A549 (cell line): ENCODE results near the gene MT1H. TPM values are rescaled to one million over a fixed set of nuclear protein-coding genes. Genes with fewer than 3 reads are reported as not detected.

ENCODE experiments used
- ATAC-seq, 2 experiments: fragments of 200-7000 bp in 1 of 2; fragments of >200 bp in 1 of 2; cut with Nextera tagmentation in 1 of 2; cut with Tn5 transposase in 1 of 2; 3 replicates each; pipeline versions ENCODE4 v1.8.0 to v1.9.1; 2018 to 2020; ENCODE audit warnings: mild to moderate bottlenecking in 1 of 2, moderate library complexity in 1 of 2
- CTCF ChIA-PET: fragments of 300-600 bp; sonication (Branson Sonifier 250); formaldehyde crosslinking; extraction: SDS; loops from one replicate; lab custom pipeline; 2021; ENCODE audit warnings: antibody characterized with exemption, inconsistent platforms; lab: Yijun Ruan, JAX
- POLR2A ChIA-PET: fragments of 350-600 bp; formaldehyde crosslinking; extraction: SDS; loops from one replicate; lab custom pipeline; 2021; ENCODE audit warnings: antibody characterized with exemption, inconsistent platforms; lab: Yijun Ruan, JAX
- DNase-seq, 2 experiments: peaks; one replicate each; pipeline versions ENCODE4 v3.0.0 to v3.0.0-alpha.2; 2011 to 2016; ENCODE audit warnings: low read depth in 1 of 2, low spot score in 1 of 2
- FAIRE-seq: peaks from 2 replicates; lab custom pipeline; 2011; peaks lifted over from hg19 to GRCh38; lab: Jason Lieb, UNC
- H3K27ac ChIP-seq, 2 experiments: fragments of >200 bp; sonication (Bioruptor Twin); formaldehyde crosslinking; 3 replicates each; pipeline ENCODE4 v1.5.1; 2016 to 2017
- H3K4me1 ChIP-seq: fragments of >200 bp; sonication (Bioruptor Twin); formaldehyde crosslinking; 3 replicates; pipeline ENCODE4 v1.6.1; 2016
- H3K4me2 ChIP-seq: fragments of >200 bp; sonication (Bioruptor Twin); formaldehyde crosslinking; 3 replicates; pipeline ENCODE4 v1.6.1; 2016
- H3K4me3 ChIP-seq: fragments of >200 bp; sonication (Bioruptor Twin); formaldehyde crosslinking; 3 replicates; pipeline ENCODE4 v1.5.1; 2016
- H3K9me3 ChIP-seq: fragments of >200 bp; sonication (Bioruptor Twin); formaldehyde crosslinking; 3 replicates; pipeline ENCODE4 v1.6.1; 2016
- CBX8 ChIP-seq: fragments of 200-600 bp; sonication (generic); IDR thresholded peaks from 2 replicates; pipeline ENCODE4 v1.6.1; 2016
- CHD4 ChIP-seq: fragments of 200-600 bp; sonication (generic); IDR thresholded peaks from 2 replicates; pipeline ENCODE4 v1.6.1; 2016; ENCODE audit warnings: antibody characterized with exemption, mild to moderate bottlenecking, borderline replicate concordance
- EP300 ChIP-seq, 2 experiments: fragments of >200 bp; sonication (Bioruptor Twin); formaldehyde crosslinking; IDR thresholded peaks; 2 replicates in 1 of 2; 3 replicates in 1 of 2; pipeline ENCODE4 v1.6.1; 2016 to 2017
- HMGXB4 ChIP-seq: fragments of 250-450 bp; sonication (Bioruptor Pico); IDR thresholded peaks from 2 replicates; pipeline ENCODE4 v1.5.0; 2021; ENCODE audit warnings: mild to moderate bottlenecking, moderate library complexity, borderline replicate concordance
- JUNB ChIP-seq: fragments of >200 bp; sonication (Bioruptor Twin); formaldehyde crosslinking; IDR thresholded peaks from 2 replicates; pipeline ENCODE4 v1.6.1; 2016
- MYC ChIP-seq: IDR thresholded peaks from 2 replicates; pipeline ENCODE4 v1.6.1; 2012; ENCODE audit warnings: mild to moderate bottlenecking, inconsistent platforms, low read length, improper control_type of control experiment, borderline replicate concordance
- NR3C1 ChIP-seq: fragments of >200 bp; sonication (Bioruptor Twin); formaldehyde crosslinking; IDR thresholded peaks from 3 replicates; pipeline ENCODE4 v1.6.1; 2017
- PBX3 ChIP-seq: IDR thresholded peaks from 2 replicates; pipeline ENCODE4 v1.6.1; 2012
- POLR2A ChIP-seq: IDR thresholded peaks from 2 replicates; pipeline ENCODE4 v1.6.1; 2012; ENCODE audit warnings: mild to moderate bottlenecking, low read length
- RARB ChIP-seq: fragments of 250-450 bp; sonication (Bioruptor Pico); IDR thresholded peaks from 2 replicates; pipeline ENCODE4 v1.8.0; 2021; ENCODE audit warnings: mild to moderate bottlenecking, moderate library complexity
- REST ChIP-seq: fragments of 200-600 bp; sonication (generic); IDR thresholded peaks from 2 replicates; pipeline ENCODE4 v1.6.1; 2016; ENCODE audit warnings: antibody characterized with exemption, mild to moderate bottlenecking, moderate library complexity
- RFX5 ChIP-seq: fragments of 450-650 bp; IDR thresholded peaks from 2 replicates; pipeline ENCODE4 v1.7.1; 2014; ENCODE audit warnings: antibody characterized with exemption, mild to moderate bottlenecking, moderate library complexity
- SMC3 ChIP-seq: fragments of >200 bp; sonication (Bioruptor Twin); formaldehyde crosslinking; IDR thresholded peaks from 3 replicates; pipeline ENCODE4 v1.6.1; 2018; ENCODE audit warnings: inconsistent platforms
- SREBF2 ChIP-seq: fragments of 450-650 bp; IDR thresholded peaks from 2 replicates; pipeline ENCODE4 v1.6.1; 2014; ENCODE audit warnings: mild to moderate bottlenecking, moderate library complexity
- USF2 ChIP-seq: fragments of 450-650 bp; IDR thresholded peaks from 2 replicates; pipeline ENCODE4 v1.6.1; 2014; ENCODE audit warnings: antibody characterized with exemption
- WGBS: methylation state at CpG from one replicate; pipeline ENCODE4 v1.1.6; 2017; ENCODE audit errors: missing lambda C conversion rate; 5-methylcytosine and 5-hydroxymethylcytosine counted together
- polyA plus RNA-seq, 4 experiments: library from polyadenylated mRNA; depleted of rRNA in 3 of 4; stranded (reverse); fragments of >200 nt; fragmentation: RNase III in 1 of 4; extraction: RNeasy Plus Mini Kit Qiagen cat#74134 plus additional on column Dnase treatment in 1 of 4; gene quantifications; 2 replicates in 3 of 4; 3 replicates in 1 of 4; pipeline ENCODE4 v1.2.3, GENCODE V29; 2011 to 2017
- TF ChIP-seq, protein P1 (sequence below): IDR thresholded peaks from 2 replicates; pipeline ENCODE4 v1.6.1; 2012

The MT1H gene
- polyA plus RNA-seq, 2 of the 4 experiments (the other 2 are of a cell fraction), result not detected

GRCh38 chr16:56636616-56637413, 32.8 kb upstream of the MT1H start:
- CTCF ChIA-PET, result interaction anchor here (7.2 to 25.6 kb wide), 2 partner anchors 27 to 66 kb away, joined by 36 to 340 read pairs; partner anchors contain the start of gene MT2A
- no peak for ATAC-seq

GRCh38 chr16:56637814-56638750, 31.5 kb upstream of the MT1H start, which contains the start of gene MT1A:
MT1A (plus strand) TSS chr16:56638666; CDS start chr16:56638739, 73 bp downstream.
- ChIA-PET POLR2A (interaction anchor here (0.9 kb wide), 1 partner anchor 45 kb away, joined by 3 read pairs; no protein-coding TSS in a partner anchor), CTCF (interaction anchor here (1.2 to 25.6 kb wide), 3 partner anchors 13 to 64 kb away, joined by 3 to 340 read pairs (median 36); partner anchors contain the start of genes MT1E and MT2A)
- Histone ChIP-seq H3K4me3 (peak within 1 kb of the TSS; percentile 43), H3K4me1 (0 out of 3 replicates have a peak, but pooled peaks cover 3% of the 10 kb centered on the region), H3K4me2 (peak within 1 kb of the TSS; percentile 71), H3K27ac (peak within 1 kb of the TSS; percentile 51 to 83; a peak in 5 of 6 replicates), H3K9me3 (no peaks in the 10 kb centered on the region)
- peak; percentile 68 to 77; a peak in 5 of 6 replicates for ATAC-seq
- no peak for TF ChIP-seq SREBF2
- peak; percentile 45 for TF ChIP-seq POLR2A
- TF ChIP-seq, protein P1, sequence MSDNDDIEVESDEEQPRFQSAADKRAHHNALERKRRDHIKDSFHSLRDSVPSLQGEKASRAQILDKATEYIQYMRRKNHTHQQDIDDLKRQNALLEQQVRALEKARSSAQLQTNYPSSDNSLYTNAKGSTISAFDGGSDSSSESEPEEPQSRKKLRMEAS, result peak; percentile 48; the same call in 1 of the 2 replicates
- no peak for TF ChIP-seq CHD4
- no peak for TF ChIP-seq EP300 (IDR thresholded peaks at IDR 0.05)
- no peak for TF ChIP-seq NR3C1
- 48% methylated on average over 60 of the region's 68 CpGs for WGBS
- DNase-seq, result peak; percentile 23 to 40
- no peak for FAIRE-seq

More at GRCh38 chr16:56636616-56637413, 32.8 kb upstream of the MT1H start:
- no peak overlapping the region for H3K4me3 ChIP-seq
- POLR2A ChIA-PET, result interaction anchor here (1.4 kb wide), 1 partner anchor 46 kb away, joined by 4 read pairs; the partner anchor contains the start of gene MT1X
- no peak overlapping the region for H3K27ac ChIP-seq
- no peak for TF ChIP-seq SMC3
- no peak for TF ChIP-seq MYC
- TF ChIP-seq USF2, result no peak
- H3K4me2 ChIP-seq, result no peak overlapping the region
- FAIRE-seq, result no peak
- no peaks in the 10 kb centered on the region for H3K9me3 ChIP-seq
- WGBS, result 74% methylated on average over 9 of the region's 9 CpGs
- DNase-seq, result no peak
- H3K4me1 ChIP-seq, result 0 out of 3 replicates have a peak, but pooled peaks cover 3% of the 10 kb centered on the region

DNA sequence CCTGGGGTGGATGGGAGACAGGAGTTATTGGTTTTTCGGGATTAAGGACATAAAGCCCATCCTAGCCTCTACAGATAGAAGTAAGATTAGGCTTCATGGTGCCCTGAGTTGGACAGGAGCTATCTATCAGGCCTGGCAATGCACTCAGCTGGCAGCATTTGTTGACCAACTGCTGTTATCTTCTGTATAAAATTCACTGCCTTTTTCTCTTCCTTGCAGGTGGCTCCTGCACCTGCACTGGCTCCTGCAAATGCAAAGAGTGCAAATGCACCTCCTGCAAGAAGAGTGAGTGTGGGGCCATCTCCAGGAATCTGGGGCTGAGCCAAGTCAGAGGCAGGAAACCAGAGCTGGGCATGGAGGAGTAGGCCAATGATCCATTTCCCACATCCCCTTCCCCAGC, 30.6 kb upstream of the MT1H start:
- H3K4me3 ChIP-seq, result peak overlapping the region; percentile 43; the same call in 1 of the 3 replicates
- FAIRE-seq (no peak), DNase-seq (no peak), ATAC-seq (no peak)
- peak overlapping the region; percentile 46 to 83; a peak in 3 of 6 replicates for H3K27ac ChIP-seq
- TF ChIP-seq CBX8 (no peak), HMGXB4 (CRISPR knock-in tag) (no peak), RFX5 (no peak), JUNB (no peak), PBX3 (no peak), POLR2A (no peak), RARB (CRISPR knock-in tag) (no peak), CHD4 (no peak), REST (no peak)
- POLR2A ChIA-PET, result interaction anchor here (1.4 kb wide), 1 partner anchor 31 kb away, joined by 4 read pairs; the partner anchor contains the start of gene MT2A
- peak overlapping the region; percentile 71 for H3K4me2 ChIP-seq
- 15% methylated on average over 1 of the region's 1 CpG for WGBS
- H3K4me1 ChIP-seq, result peaks cover 8% of the 10 kb centered on the region; the same call in 2 of the 3 replicates
- CTCF ChIA-PET, result interaction anchor here (1.2 to 25.6 kb wide), 7 partner anchors 8 to 125 kb away, joined by 3 to 340 read pairs (median 5); partner anchors contain the start of genes MT1E and MT2A
- no peaks in the 10 kb centered on the region for H3K9me3 ChIP-seq
